HepG2 (cell line): ENCODE measurements around the gene ABHD4. TPM values are rescaled to one million over a fixed set of nuclear protein-coding genes. Genes with fewer than 3 reads are reported as not detected.
A peak's percentile ranks its signal among the peaks of the same experiment; 100 is the strongest.

Experiments
- ATAC-seq: fragments of 200-7000 bp; cut with Tn5 transposase; 3 replicates; pipeline ENCODE4 v1.9.1; 2020; ENCODE audit warnings: mild to moderate bottlenecking, moderate library complexity
- BruUV-seq: library from RNA; stranded (reverse); fragments of 400-500 nt; replicated peaks from 2 replicates; lab custom pipeline; 2021; lab: Mats Ljungman, UMichigan
- CTCF ChIA-PET: fragments of 300-600 bp; formaldehyde crosslinking; extraction: SDS; loops from one replicate; lab custom pipeline; 2021; ENCODE audit warnings: low total read pairs, inconsistent platforms, low intra/inter-chr PET ratio; lab: Yijun Ruan, JAX
- POLR2A ChIA-PET: fragments of 350-600 bp; sonication (Branson Sonifier 250); formaldehyde crosslinking; loops from one replicate; lab custom pipeline; 2020; ENCODE audit warnings: antibody characterized with exemption, inconsistent platforms; lab: Yijun Ruan, JAX
- DNase-seq: peaks from one replicate; pipeline ENCODE4 v3.0.0-alpha.2; 2015; ENCODE audit warnings: low spot score
- FAIRE-seq: peaks from 3 replicates; lab custom pipeline; 2011; peaks lifted over from hg19 to GRCh38; lab: Jason Lieb, UNC
- H2AFZ ChIP-seq: one replicate; pipeline ENCODE4 v1.6.1; 2011; ENCODE audit warnings: low read length, inconsistent platforms
- H3K27ac ChIP-seq: fragments of 300-600 bp; 3 replicates; pipeline ENCODE4 v1.8.0; 2011; ENCODE audit warnings: mixed run types, mild to moderate bottlenecking, mixed read lengths, low read length, inconsistent platforms; ENCODE audit not compliant: insufficient read depth; ENCODE audit errors: extremely low read length
- H3K27me3 ChIP-seq, 2 experiments: fragments of 200-600 bp in 1 of 2; 2 replicates in 1 of 2; 3 replicates in 1 of 2; pipeline versions ENCODE4 v1.6.0 to v1.8.0; 2011; ENCODE audit warnings: low read length in 2 of 2, mild to moderate bottlenecking in 2 of 2, moderate library complexity in 2 of 2, inconsistent platforms in 1 of 2; ENCODE audit not compliant: insufficient read depth in 2 of 2, control insufficient read depth in 1 of 2
- H3K36me3 ChIP-seq, 2 experiments: fragments of 200-600 bp in 1 of 2; replicated peaks in 1 of 2; 2 replicates in 1 of 2; 3 replicates in 1 of 2; pipeline versions ENCODE4 v1.5.1 to v1.8.0; 2011; ENCODE audit warnings: low read length in 2 of 2, inconsistent platforms in 1 of 2; ENCODE audit not compliant: insufficient read depth in 2 of 2, control insufficient read depth in 1 of 2
- H3K4me1 ChIP-seq: 2 replicates; pipeline ENCODE4 v1.5.1; 2012; ENCODE audit warnings: low read length, inconsistent platforms; ENCODE audit not compliant: insufficient read depth
- H3K4me2 ChIP-seq: 2 replicates; pipeline ENCODE4 v1.6.0; 2011; ENCODE audit warnings: low read depth, low read length, inconsistent platforms
- H3K4me3 ChIP-seq, 3 experiments: fragments of 200-600 bp in 1 of 3; sonication (generic), shearing (Covaris generic) in 1 of 3; replicated peaks in 1 of 3; 2 replicates each; pipeline ENCODE4 v1.5.1; 2011 to 2016; ENCODE audit warnings: low read length in 3 of 3, inconsistent platforms in 2 of 3, low read depth in 2 of 3, mild to moderate bottlenecking in 2 of 3, control low read depth in 1 of 3, mixed read lengths in 1 of 3; ENCODE audit not compliant: insufficient read depth in 1 of 3
- H3K79me2 ChIP-seq: one replicate; pipeline ENCODE4 v1.6.1; 2011; ENCODE audit warnings: low read length, inconsistent platforms; ENCODE audit not compliant: insufficient read depth
- H3K9ac ChIP-seq: 2 replicates; pipeline ENCODE4 v1.6.0; 2011; ENCODE audit warnings: mild to moderate bottlenecking, low read depth, low read length, inconsistent platforms; ENCODE audit not compliant: insufficient read depth
- H3K9me3 ChIP-seq: 2 replicates; pipeline ENCODE4 v1.5.1; 2012; ENCODE audit warnings: mild to moderate bottlenecking, low read length
- H4K20me1 ChIP-seq: 2 replicates; pipeline ENCODE4 v1.6.0; 2011; ENCODE audit warnings: inconsistent platforms, mild to moderate bottlenecking, low read length, moderate library complexity; ENCODE audit not compliant: insufficient read depth
- ATF7 ChIP-seq, 2 experiments: fragments of 450-650 bp in 1 of 2; sonication (generic) in 1 of 2; formaldehyde crosslinking in 1 of 2; IDR thresholded peaks; 2 replicates each; pipeline versions ENCODE4 v1.4.0 to v1.6.1; 2016 to 2020; ENCODE audit warnings: antibody characterized with exemption in 1 of 2, mild to moderate bottlenecking in 1 of 2, missing genetic modification reagents in 1 of 2
- CCDC6 ChIP-seq: sonication (generic); formaldehyde crosslinking; IDR thresholded peaks from 2 replicates; pipeline ENCODE4 v1.8.1; 2022; ENCODE audit warnings: mild to moderate bottlenecking, missing genetic modification reagents, moderate library complexity
- FOXJ3 ChIP-seq: sonication (generic); formaldehyde crosslinking; IDR thresholded peaks from 2 replicates; pipeline ENCODE4 v1.4.0; 2020; ENCODE audit warnings: missing genetic modification reagents, mild to moderate bottlenecking, borderline replicate concordance
- ZFP41 ChIP-seq: sonication (generic); formaldehyde crosslinking; IDR thresholded peaks from 2 replicates; pipeline ENCODE4 v1.4.0; 2020; ENCODE audit warnings: mild to moderate bottlenecking, missing genetic modification reagents, borderline replicate concordance
- ZHX1 ChIP-seq: sonication (generic); formaldehyde crosslinking; IDR thresholded peaks from 2 replicates; pipeline ENCODE4 v1.8.1; 2022; ENCODE audit warnings: low read depth, mild to moderate bottlenecking, missing genetic modification reagents
- WGBS: methylation state at CpG from one replicate; pipeline ENCODE4 v1.1.6; 2017; ENCODE audit warnings: low lambda C conversion rate; 5-methylcytosine and 5-hydroxymethylcytosine counted together
- in situ Hi-C: cut with HindIII; loops from 2 replicates; pipeline ENCODE4 v1.10.0; 2017; ENCODE audit warnings: low pct_unique_long_range_greater_than_20kb; ENCODE audit not compliant: extremely low pct_ligation_motif_present
- intact Hi-C: fragments of 100-400 bp; cut with micrococcal nuclease; formaldehyde crosslinking; loops from one replicate; pipeline ENCODE4 v1.10.0; 2022; ENCODE audit not compliant: unreplicated experiment
- polyA plus RNA-seq, 8 experiments: library from polyadenylated mRNA; depleted of rRNA in 3 of 8; stranded (reverse) in 7 of 8; unstranded in 1 of 8; fragments of >200 nt; fragmentation: Illumina TruSeq in 4 of 8; extraction: Trizol in 4 of 8; gene quantifications; 2 replicates each; pipeline versions ENCODE4 v1.2.1 to v1.2.3, GENCODE V29; 2011 to 2016; ENCODE audit warnings: low read depth in 4 of 8, missing spikeins in 1 of 8, mixed read lengths in 1 of 8; ENCODE audit not compliant: insufficient read depth in 1 of 8
- total RNA-seq, 5 experiments: library from RNA; depleted of rRNA; stranded (reverse); fragments of >200 nt; fragmentation: Illumina TruSeq; extraction: Trizol; gene quantifications; 2 replicates each; pipeline ENCODE4 v1.2.3, GENCODE V29; 2016; ENCODE audit warnings: low read depth in 1 of 5

The ABHD4 gene
- total and polyA plus RNA-seq, 2 of the 13 experiments (the other 11 are each of a cell fraction or from before 2014, with no cell fraction given): 16.1 to 47.5 TPM

- peaks cover 12% of the 10 kb centered on the region for H3K4me1 ChIP-seq
- H3K9me3 ChIP-seq: no peaks in the 10 kb centered on the region
- FAIRE-seq (no peak), DNase-seq (no peak), ATAC-seq (no peak)
- BruUV-seq: no TSS peak
- H3K27me3 ChIP-seq: peaks cover 2 to 18% of the 10 kb centered on the region in 2 experiments; a peak in 3 of 5 replicates
- POLR2A ChIA-PET: no interaction called here
- no peak overlapping the region for H3K27ac ChIP-seq
- CTCF ChIA-PET: interaction anchor here (1.5 kb wide), 1 partner anchor 77 kb away, joined by 4 read pairs; no protein-coding TSS in a partner anchor
- in situ Hi-C loops: no loop called here
- intact Hi-C loops: no loop called here
- H3K4me2 ChIP-seq: no peak overlapping the region
- no peaks in the 10 kb centered on the region for H4K20me1 ChIP-seq
- H2AFZ ChIP-seq: no peak overlapping the region
- H3K36me3 ChIP-seq: no peaks in the 10 kb centered on the region
- 36% methylated on average over 4 of the region's 4 CpGs for WGBS
- H3K79me2 ChIP-seq: no peaks in the 10 kb centered on the region
- no peak overlapping the region for H3K9ac ChIP-seq
- H3K4me3 ChIP-seq: no peak overlapping the region
- TF ChIP-seq ATF7 (IDR thresholded peaks at IDR 0.05) (peak; percentile 98), ATF7 (CRISPR knock-in tag; IDR thresholded peaks at IDR 0.05) (no peak), ZFP41 (CRISPR knock-in tag) (no peak), CCDC6 (no peak), ZHX1 (no peak), FOXJ3 (CRISPR knock-in tag) (no peak)
These were observed 48.6 kb downstream of the ABHD4 start for GRCh38 chr14:22646570-22647254.
